Stimulated activated CD4-positive, alpha-beta T cell treated with anti-CD3 and anti-CD28 coated beads, Interleukin-4, amount 100 ng/mL, for 24 hours (primary cell): ENCODE results near the gene CDHR1.
A peak's percentile ranks its signal among the peaks of the same experiment; 100 is the strongest.

Experiments used
- DNase-seq: peaks from one replicate; pipeline ENCODE4 v3.0.0-alpha.2; 2020

The CDHR1 gene

GRCh38 chr10:84201682-84202081, 7.3 kb downstream of the CDHR1 start:
- DNase-seq: no peak

- no peak for DNase-seq
Measured at GRCh38 chr10:84202349-84202748, 8.0 kb downstream of the CDHR1 start.

- DNase-seq: no peak
Measured at GRCh38 chr10:84204122-84204521, 9.8 kb downstream of the CDHR1 start.

GRCh38 chr10:84204610-84205009, 10.3 kb downstream of the CDHR1 start:
- no peak for DNase-seq

GRCh38 chr10:84205049-84205852, 10.9 kb downstream of the CDHR1 start:
- peak; percentile 63 for DNase-seq

GRCh38 chr10:84205853-84206525, 11.7 kb downstream of the CDHR1 start:
- DNase-seq: no peak

GRCh38 chr10:84208023-84208422, 13.7 kb downstream of the CDHR1 start:
- no peak for DNase-seq

GRCh38 chr10:84211566-84211965, 17.2 kb downstream of the CDHR1 start:
- no peak for DNase-seq

- no peak for DNase-seq
Measured at GRCh38 chr10:84212014-84212413, 17.7 kb downstream of the CDHR1 start.

GRCh38 chr10:84213076-84213475, 18.7 kb downstream of the CDHR1 start:
- DNase-seq: no peak

- no peak for DNase-seq
Measured at GRCh38 chr10:84214046-84214572, 19.8 kb downstream of the CDHR1 start.

- DNase-seq: peak; percentile 18
Measured at GRCh38 chr10:84214612-84215235, 20.4 kb downstream of the CDHR1 start.

- no peak for DNase-seq
Measured at GRCh38 chr10:84216834-84217233, 22.5 kb downstream of the CDHR1 start.

GRCh38 chr10:84217746-84218145, 23.4 kb downstream of the CDHR1 start:
- DNase-seq: no peak

- no peak for DNase-seq
Measured at GRCh38 chr10:84221916-84222315, 27.6 kb downstream of the CDHR1 start.

- no peak for DNase-seq
Measured at GRCh38 chr10:84224411-84225028, 30.2 kb downstream of the CDHR1 start.

GRCh38 chr10:84225427-84226173, 31.3 kb downstream of the CDHR1 start, which contains the start of gene LRIT2:
LRIT2 (minus strand) TSS chr10:84225544; CDS start chr10:84225520, 24 bp downstream.
- no peak for DNase-seq

- DNase-seq: no peak
Measured at GRCh38 chr10:84226616-84227015, 32.3 kb downstream of the CDHR1 start.

- DNase-seq: no peak
Measured at GRCh38 chr10:84227810-84228209, 33.5 kb downstream of the CDHR1 start.

GRCh38 chr10:84230359-84230758, 36.0 kb downstream of the CDHR1 start:
- DNase-seq: no peak

- DNase-seq: no peak
Measured at GRCh38 chr10:84232376-84232775, 38.0 kb downstream of the CDHR1 start.

GRCh38 chr10:84233940-84234339, 39.6 kb downstream of the CDHR1 start:
- DNase-seq: no peak
